Gastrocnemius medialis (tissue), 4 donors: ENCODE measurements around the gene ARHGAP29.

ENCODE experiments used
- POLR2A ChIP-seq, 2 donors: fragments of 450-650 bp; IDR thresholded peaks; one replicate each; pipeline ENCODE4 v1.6.1; 2017; ENCODE audit warnings: antibody characterized with exemption in 2 of 2, mild to moderate bottlenecking in 2 of 2, moderate library complexity in 2 of 2
- TF ChIP-seq, protein P1 (sequence below), 5 experiments: fragments of 450-650 bp in 3 of 5; fragments of 200-600 bp in 2 of 5; sonication (generic) in 2 of 5; IDR thresholded peaks in 4 of 5; conservative IDR thresholded peaks in 1 of 5; 1 replicate in 4 of 5; 2 replicates in 1 of 5; pipeline ENCODE4 v1.5.1; 2016 to 2019; ENCODE audit warnings: antibody characterized with exemption in 5 of 5, mild to moderate bottlenecking in 3 of 5, moderate library complexity in 3 of 5

GRCh38 chr1:94199398-94199797, 38.0 kb downstream of the ARHGAP29 start:
- TF ChIP-seq, protein P1, sequence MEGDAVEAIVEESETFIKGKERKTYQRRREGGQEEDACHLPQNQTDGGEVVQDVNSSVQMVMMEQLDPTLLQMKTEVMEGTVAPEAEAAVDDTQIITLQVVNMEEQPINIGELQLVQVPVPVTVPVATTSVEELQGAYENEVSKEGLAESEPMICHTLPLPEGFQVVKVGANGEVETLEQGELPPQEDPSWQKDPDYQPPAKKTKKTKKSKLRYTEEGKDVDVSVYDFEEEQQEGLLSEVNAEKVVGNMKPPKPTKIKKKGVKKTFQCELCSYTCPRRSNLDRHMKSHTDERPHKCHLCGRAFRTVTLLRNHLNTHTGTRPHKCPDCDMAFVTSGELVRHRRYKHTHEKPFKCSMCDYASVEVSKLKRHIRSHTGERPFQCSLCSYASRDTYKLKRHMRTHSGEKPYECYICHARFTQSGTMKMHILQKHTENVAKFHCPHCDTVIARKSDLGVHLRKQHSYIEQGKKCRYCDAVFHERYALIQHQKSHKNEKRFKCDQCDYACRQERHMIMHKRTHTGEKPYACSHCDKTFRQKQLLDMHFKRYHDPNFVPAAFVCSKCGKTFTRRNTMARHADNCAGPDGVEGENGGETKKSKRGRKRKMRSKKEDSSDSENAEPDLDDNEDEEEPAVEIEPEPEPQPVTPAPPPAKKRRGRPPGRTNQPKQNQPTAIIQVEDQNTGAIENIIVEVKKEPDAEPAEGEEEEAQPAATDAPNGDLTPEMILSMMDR (IDR thresholded peaks at IDR 0.05 in 4 of 5, conservative IDR thresholded peaks at IDR 0.05 in 1 of 5), result no peak
- no peak for TF ChIP-seq POLR2A (IDR thresholded peaks at IDR 0.05)
